Epithelial cell of proximal tubule (primary cell): Measurements from ENCODE around the gene PTPRG. TPM values are rescaled to one million over a fixed set of nuclear protein-coding genes. Genes with fewer than 3 reads are reported as not detected.

Experiments used
- DNase-seq: peaks from one replicate; pipeline ENCODE4 v3.0.0-alpha.2; 2011; ENCODE audit warnings: low read depth
- H3K4me3 ChIP-seq: 2 replicates; pipeline ENCODE4 v1.5.1; 2011; ENCODE audit warnings: low read depth, mild to moderate bottlenecking, low read length
- total RNA-seq: library from RNA; depleted of rRNA; stranded (reverse); fragments of >200 nt; gene quantifications from 2 replicates; pipeline ENCODE4 v1.2.3, GENCODE V29; 2015
- TF ChIP-seq, protein P1 (sequence below): conservative IDR thresholded peaks from 2 replicates; pipeline ENCODE4 v1.5.1; 2012; ENCODE audit warnings: low read depth, mild to moderate bottlenecking, low read length

Gene PTPRG
- total RNA-seq, 1 donor from 2014 or later, result 13.5 TPM

DNA sequence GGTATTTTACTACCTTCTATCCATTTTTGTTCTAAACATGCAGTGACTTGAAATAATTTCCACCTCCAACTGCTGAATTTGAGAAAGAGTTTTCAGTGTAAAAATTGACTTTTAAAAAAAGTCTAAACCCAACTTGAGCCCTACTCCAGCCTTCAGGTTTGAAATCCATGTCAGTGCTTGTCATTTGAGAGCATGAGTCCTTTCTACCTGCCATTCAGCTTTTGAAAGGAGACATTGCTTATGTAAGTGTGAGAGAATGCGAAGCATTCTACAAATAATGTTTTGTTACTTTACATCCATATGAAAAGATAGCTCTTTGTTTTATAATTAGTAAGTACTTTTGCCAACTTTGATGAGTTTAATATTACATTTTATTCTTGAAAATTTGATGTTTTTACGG, 329.2 kb downstream of the PTPRG start:
- no peak for DNase-seq
- TF ChIP-seq, protein P1, sequence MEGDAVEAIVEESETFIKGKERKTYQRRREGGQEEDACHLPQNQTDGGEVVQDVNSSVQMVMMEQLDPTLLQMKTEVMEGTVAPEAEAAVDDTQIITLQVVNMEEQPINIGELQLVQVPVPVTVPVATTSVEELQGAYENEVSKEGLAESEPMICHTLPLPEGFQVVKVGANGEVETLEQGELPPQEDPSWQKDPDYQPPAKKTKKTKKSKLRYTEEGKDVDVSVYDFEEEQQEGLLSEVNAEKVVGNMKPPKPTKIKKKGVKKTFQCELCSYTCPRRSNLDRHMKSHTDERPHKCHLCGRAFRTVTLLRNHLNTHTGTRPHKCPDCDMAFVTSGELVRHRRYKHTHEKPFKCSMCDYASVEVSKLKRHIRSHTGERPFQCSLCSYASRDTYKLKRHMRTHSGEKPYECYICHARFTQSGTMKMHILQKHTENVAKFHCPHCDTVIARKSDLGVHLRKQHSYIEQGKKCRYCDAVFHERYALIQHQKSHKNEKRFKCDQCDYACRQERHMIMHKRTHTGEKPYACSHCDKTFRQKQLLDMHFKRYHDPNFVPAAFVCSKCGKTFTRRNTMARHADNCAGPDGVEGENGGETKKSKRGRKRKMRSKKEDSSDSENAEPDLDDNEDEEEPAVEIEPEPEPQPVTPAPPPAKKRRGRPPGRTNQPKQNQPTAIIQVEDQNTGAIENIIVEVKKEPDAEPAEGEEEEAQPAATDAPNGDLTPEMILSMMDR, result no peak
- no peak overlapping the region for H3K4me3 ChIP-seq

DNA sequence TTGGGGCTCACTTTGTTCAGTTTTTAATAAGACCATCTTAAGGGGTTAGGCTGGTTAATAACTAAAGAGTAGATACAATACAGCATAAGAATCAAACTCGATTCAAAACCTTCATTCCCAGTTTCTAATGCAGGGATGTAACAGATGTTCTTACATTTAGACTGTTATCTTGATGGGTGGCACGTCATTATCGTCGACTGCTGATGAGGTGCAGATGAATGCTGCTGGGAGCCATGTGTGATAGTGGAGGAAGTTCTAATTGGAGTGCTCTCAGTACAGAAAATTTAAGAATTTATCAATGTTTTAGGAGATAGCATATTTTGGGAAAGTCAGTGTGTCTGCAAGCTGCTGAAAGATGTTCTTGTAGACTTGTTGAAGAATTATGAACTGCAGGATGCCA, 331.5 kb downstream of the PTPRG start:
- no peak for DNase-seq
- no peak overlapping the region for H3K4me3 ChIP-seq
- TF ChIP-seq, protein P1, result no peak

DNA sequence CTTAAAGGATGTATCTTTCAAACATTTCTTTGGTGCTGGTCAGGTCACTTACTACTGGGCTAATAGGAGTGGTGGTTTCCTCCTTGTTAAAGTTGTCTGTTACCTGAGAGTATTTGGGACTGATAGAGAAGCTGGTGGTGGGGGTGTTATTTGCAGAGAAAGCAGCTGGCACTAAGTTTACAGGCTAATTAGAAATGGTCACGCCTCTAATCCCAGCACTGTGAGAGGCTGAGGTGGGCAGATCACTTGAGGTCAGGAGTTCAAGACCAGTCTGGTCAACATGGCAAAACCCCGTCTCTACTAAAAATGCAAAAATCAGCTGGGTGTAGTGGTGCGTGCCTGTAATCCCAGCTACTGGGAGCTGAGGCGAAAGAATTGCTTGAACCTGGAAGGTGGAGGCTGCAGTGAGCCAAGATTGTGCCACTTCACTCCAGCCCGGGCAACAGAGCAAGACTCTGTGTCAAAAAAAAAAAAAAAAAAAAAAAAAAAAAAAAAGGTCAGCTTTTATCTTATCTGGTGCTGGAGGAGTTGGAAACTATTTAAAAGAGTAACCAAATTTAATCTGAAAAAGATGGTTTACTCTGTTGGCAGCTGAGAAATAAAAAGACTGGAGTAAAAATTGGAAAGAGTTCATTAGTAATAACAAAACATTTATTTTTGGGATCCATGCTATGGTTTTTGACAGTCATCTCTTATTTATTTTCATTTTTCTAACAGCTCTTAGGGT, 332.6 kb downstream of the PTPRG start:
- H3K4me3 ChIP-seq, result no peak overlapping the region
- TF ChIP-seq, protein P1, result no peak
- no peak for DNase-seq

DNA sequence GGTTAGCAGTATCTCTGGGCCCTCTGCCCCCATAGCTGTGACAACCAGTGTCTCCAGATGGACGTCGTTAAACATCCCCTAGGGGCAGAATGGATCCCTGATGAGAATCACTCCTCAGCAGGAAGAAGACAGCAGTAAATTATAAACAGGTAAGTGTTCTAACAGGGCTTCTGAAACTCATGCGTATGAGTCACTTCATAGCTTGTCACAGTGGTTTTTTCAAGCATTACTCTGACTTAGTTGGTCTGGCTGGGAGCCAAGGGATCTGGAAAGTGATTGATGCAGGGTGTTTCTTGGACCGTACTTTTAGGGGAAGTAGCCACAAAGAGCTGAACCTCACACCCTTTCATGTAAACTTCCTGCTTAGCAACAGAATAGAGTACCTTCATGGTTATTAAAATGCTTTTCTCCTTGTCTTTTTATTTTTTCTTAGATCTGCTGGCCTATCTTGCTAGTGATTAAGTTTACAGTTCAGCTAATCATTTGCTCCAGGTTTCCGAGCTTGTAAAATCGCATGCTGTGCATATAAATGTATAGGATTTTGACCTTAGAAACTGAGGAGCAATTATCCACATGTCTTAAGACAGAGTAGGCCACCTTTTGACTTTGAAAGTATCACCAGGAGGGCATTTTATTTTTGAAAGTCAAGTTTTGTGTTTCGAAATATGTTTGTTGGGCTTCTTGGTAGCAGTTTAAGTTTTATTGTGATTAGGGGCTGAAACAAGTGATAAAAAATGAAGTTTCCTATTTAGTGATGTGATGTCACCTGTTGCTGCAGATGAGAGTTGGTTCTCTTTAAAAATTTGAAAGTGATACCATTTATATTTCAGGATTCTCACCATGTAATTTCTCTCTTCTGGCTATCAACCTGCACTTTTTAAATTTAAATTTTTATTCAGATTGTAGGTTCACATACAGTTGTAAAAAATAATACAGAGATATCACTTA, 333.9 kb downstream of the PTPRG start:
- no peak overlapping the region for H3K4me3 ChIP-seq
- peak; percentile 98 for DNase-seq
- TF ChIP-seq, protein P1, result peak; percentile 42

DNA sequence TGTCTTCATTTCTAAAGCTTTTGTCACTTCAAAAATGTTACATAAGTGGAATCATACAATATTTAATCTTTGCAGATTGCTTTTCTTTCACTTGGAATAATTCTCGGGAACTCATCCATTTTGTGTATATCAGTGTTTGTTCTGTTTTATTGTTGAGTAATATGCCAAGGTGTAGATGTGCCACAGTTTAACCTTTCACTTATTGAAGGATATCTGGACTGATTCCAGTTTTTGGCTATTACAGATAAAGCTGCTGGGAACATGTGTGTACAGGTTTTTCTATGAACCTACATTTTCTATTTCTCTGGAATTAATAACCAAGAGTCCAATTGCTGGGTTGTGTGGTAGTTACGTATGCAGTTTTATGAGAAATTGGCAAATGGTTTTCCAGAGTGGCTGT, 334.9 kb downstream of the PTPRG start:
- H3K4me3 ChIP-seq, result no peak overlapping the region
- no peak for DNase-seq
- TF ChIP-seq, protein P1, result no peak

DNA sequence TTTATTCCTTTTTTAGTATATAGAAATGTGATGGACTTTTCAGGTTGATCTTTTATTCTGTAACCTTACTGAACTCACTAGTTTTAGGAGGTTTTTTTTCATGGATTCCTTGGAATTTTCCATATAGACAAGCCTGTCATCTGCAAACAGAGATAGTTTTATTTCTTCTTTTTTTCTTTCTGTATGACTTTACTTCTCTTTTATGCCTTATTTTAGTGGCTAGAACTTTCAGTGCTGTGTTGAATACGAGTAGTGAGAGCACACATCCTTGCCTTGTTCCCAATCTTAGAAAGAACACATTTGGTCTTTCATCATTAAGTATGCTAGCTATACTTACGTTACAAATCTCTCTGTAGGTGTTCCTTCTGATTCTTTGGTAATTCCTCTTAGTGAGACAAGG, 336.5 kb downstream of the PTPRG start:
- DNase-seq, result no peak
- TF ChIP-seq, protein P1, result no peak
- H3K4me3 ChIP-seq, result no peak overlapping the region
